ENCODE results near the gene TPI1.
A peak's percentile ranks its signal among the peaks of the same experiment; 100 is the strongest.

TPI1 gene

GRCh38 chr12:6867413-6868210, at the start of gene TPI1:
Gene TPI1, plus strand, starts transcription at chr12:6867531. Its CDS starts 36 bp downstream, at chr12:6867567.
- peak; percentile 19 to 58 for DNase-seq (ENCODE audit: low read depth in 1 of 2, low spot score in 1 of 2)
- TF ChIP-seq JUND (IDR thresholded peaks at IDR 0.05; ENCODE audit: low read depth) = no peak
- in situ Hi-C loops (cut with HindIII; ENCODE audit: low pct_unique_long_range_greater_than_20kb, low sequenced_read_pairs) = no loop called here

- in situ Hi-C loops (cut with HindIII; ENCODE audit: low pct_unique_long_range_greater_than_20kb, low sequenced_read_pairs) = no loop called here
Observed at GRCh38 chr12:6817662-6818157, 49.6 kb upstream of the TPI1 start.

GRCh38 chr12:6818222-6818621, 49.1 kb upstream of the TPI1 start:
- no peak for DNase-seq (ENCODE audit: low read depth in 1 of 2, low spot score in 1 of 2)
- in situ Hi-C loops (cut with HindIII; ENCODE audit: low pct_unique_long_range_greater_than_20kb, low sequenced_read_pairs) = no loop called here
- TF ChIP-seq JUND (IDR thresholded peaks at IDR 0.05; ENCODE audit: low read depth) = no peak

More at GRCh38 chr12:6817662-6818157, 49.6 kb upstream of the TPI1 start:
- DNase-seq (ENCODE audit: low read depth in 1 of 2, low spot score in 1 of 2) = no peak
- no peak for TF ChIP-seq JUND (IDR thresholded peaks at IDR 0.05; ENCODE audit: low read depth)

- no peak for TF ChIP-seq JUND (IDR thresholded peaks at IDR 0.05; ENCODE audit: low read depth)
- in situ Hi-C loops (cut with HindIII; ENCODE audit: low pct_unique_long_range_greater_than_20kb, low sequenced_read_pairs) = no loop called here
- DNase-seq (ENCODE audit: low read depth in 1 of 2, low spot score in 1 of 2) = no peak
Observed at GRCh38 chr12:6818645-6819044, 48.7 kb upstream of the TPI1 start.

- DNase-seq (ENCODE audit: low read depth in 1 of 2, low spot score in 1 of 2) = no peak
- no peak for TF ChIP-seq JUND (IDR thresholded peaks at IDR 0.05; ENCODE audit: low read depth)
- in situ Hi-C loops (cut with HindIII; ENCODE audit: low pct_unique_long_range_greater_than_20kb, low sequenced_read_pairs) = no loop called here
Observed at GRCh38 chr12:6819106-6820030, 48.0 kb upstream of the TPI1 start.

GRCh38 chr12:6820166-6820565, 47.2 kb upstream of the TPI1 start:
- TF ChIP-seq JUND (IDR thresholded peaks at IDR 0.05; ENCODE audit: low read depth) = no peak
- in situ Hi-C loops (cut with HindIII; ENCODE audit: low pct_unique_long_range_greater_than_20kb, low sequenced_read_pairs) = no loop called here
- DNase-seq (ENCODE audit: low read depth in 1 of 2, low spot score in 1 of 2) = no peak

- no peak for DNase-seq (ENCODE audit: low read depth in 1 of 2, low spot score in 1 of 2)
- in situ Hi-C loops (cut with HindIII; ENCODE audit: low pct_unique_long_range_greater_than_20kb, low sequenced_read_pairs) = no loop called here
- no peak for TF ChIP-seq JUND (IDR thresholded peaks at IDR 0.05; ENCODE audit: low read depth)
Observed at GRCh38 chr12:6821591-6822425, 45.5 kb upstream of the TPI1 start, which contains the start of gene GPR162. Gene GPR162, plus strand, starts transcription at chr12:6821821. Its CDS starts 2,078 bp downstream, at chr12:6823899.

GRCh38 chr12:6822426-6823135, 44.8 kb upstream of the TPI1 start:
- no peak for TF ChIP-seq JUND (IDR thresholded peaks at IDR 0.05; ENCODE audit: low read depth)
- DNase-seq (ENCODE audit: low read depth in 1 of 2, low spot score in 1 of 2) = no peak
- in situ Hi-C loops (cut with HindIII; ENCODE audit: low pct_unique_long_range_greater_than_20kb, low sequenced_read_pairs) = no loop called here

- no peak for DNase-seq (ENCODE audit: low read depth in 1 of 2, low spot score in 1 of 2)
- in situ Hi-C loops (cut with HindIII; ENCODE audit: low pct_unique_long_range_greater_than_20kb, low sequenced_read_pairs) = no loop called here
- no peak for TF ChIP-seq JUND (IDR thresholded peaks at IDR 0.05; ENCODE audit: low read depth)
Observed at GRCh38 chr12:6823182-6824084, 43.9 kb upstream of the TPI1 start.

- no peak for TF ChIP-seq JUND (IDR thresholded peaks at IDR 0.05; ENCODE audit: low read depth)
- in situ Hi-C loops (cut with HindIII; ENCODE audit: low pct_unique_long_range_greater_than_20kb, low sequenced_read_pairs) = no loop called here
- DNase-seq (ENCODE audit: low read depth in 1 of 2, low spot score in 1 of 2) = peak in 1 of 2 experiments; percentile 32
Observed at GRCh38 chr12:6824085-6824775, 43.1 kb upstream of the TPI1 start.

Measured in T47D (cell line).